HG02623 (cell line): ENCODE results near the gene TYW1B.
"Not testable (repeated sequence)": the region's sequence is repeated elsewhere in the genome, so short reads cannot be mapped to it uniquely, and the experiment has no call there.

Source experiments
- ATAC-seq: cut with Tn5 transposase; IDR thresholded peaks from one replicate; pipeline ENCODE4 v1.9.1; 2021; ENCODE audit warnings: moderate library complexity; ENCODE audit not compliant: unreplicated experiment

TYW1B gene

GRCh38 chr7:72580142-72580770, 247.7 kb downstream of the TYW1B start:
- not testable (repeated sequence) for ATAC-seq

GRCh38 chr7:72577107-72577506, 250.9 kb downstream of the TYW1B start:
- no peak for ATAC-seq

GRCh38 chr7:72561988-72562387, 266.0 kb downstream of the TYW1B start:
- not testable (repeated sequence) for ATAC-seq

DNA sequence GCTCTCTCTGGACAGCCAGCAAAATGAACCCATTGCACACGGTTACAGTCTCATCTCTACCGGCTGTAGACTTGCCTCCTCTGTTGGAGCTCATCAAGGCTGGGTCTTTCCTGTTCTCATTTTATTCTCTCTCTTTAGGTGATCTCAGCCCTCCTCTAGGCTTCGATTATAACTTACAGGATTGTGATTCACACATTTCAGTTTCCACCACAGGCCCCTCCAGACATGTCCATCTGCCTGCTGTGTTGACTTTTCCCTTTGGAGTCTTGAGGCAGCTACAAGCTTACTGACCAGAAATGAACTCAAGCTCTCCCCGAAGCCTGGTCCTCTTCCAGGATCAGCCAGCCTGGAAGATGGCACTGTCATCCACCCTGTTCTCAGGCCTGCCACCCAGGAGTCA, 268.5 kb downstream of the TYW1B start:
- not testable (repeated sequence) for ATAC-seq

DNA sequence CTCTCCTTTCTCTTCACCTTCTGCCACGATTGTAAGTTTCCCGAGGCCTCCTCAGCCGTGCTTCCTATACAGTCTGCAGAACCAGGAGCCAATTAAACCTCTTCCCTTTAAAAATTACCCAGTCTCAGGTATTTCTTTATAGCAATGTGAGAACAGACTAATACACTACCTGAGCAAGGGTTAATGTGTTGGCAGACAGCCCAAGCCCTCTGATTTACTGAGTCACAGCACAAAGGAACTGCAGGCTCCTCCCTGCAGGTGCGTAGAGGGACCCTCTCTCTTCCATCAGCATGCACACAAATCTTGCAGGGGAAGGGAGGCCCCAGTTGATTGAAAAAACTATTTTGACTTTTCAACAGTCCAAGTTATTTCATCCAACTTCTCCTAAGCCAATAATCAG, 271.3 kb downstream of the TYW1B start:
- not testable (repeated sequence) for ATAC-seq

DNA sequence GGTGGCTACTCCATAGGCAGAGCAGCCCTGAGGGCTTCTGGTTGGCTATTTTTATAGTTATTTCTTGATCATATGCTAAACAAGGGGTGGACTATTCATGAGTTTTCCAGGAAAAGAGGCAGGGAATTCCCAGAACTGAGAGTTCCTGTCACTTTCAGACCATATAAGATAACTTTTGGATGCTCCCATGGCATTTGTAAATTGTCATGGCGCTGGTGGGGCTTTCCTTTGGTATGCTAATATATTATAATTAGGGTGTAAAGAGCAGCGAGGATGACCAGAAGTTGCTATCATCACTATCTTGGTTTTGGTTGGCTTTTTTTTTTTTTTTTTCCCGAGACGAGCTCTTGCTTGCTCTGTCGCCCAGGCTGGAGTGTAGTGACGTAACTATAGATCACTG, 272.8 kb downstream of the TYW1B start:
- not testable (repeated sequence) for ATAC-seq

GRCh38 chr7:72554401-72554800, 273.6 kb downstream of the TYW1B start:
- ATAC-seq: not testable (repeated sequence)

DNA sequence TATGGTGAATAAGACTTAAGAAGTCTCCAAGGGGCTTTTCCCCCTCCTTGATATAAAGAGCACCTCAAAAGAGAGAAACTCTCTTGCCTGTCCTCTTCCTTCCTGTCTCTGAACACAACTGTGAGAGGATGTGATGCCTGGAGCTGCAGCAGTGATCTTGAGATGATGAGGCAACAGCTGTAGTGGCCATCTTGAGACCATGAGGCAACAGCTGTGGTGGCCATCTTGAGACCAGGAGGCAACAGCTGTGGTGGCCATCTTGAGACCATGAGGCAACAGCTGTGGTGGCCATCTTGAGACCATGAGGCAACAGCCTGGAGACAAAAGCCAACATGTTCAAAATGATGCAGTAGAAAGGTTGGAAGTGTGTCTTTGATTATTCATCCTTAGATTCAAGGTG, 277.5 kb downstream of the TYW1B start:
- ATAC-seq: not testable (repeated sequence)

- ATAC-seq: not testable (repeated sequence)
Measured at GRCh38 chr7:72546586-72547237, 281.3 kb downstream of the TYW1B start.

GRCh38 chr7:72544531-72544930, 283.5 kb downstream of the TYW1B start:
- ATAC-seq: not testable (repeated sequence)

- no peak for ATAC-seq
Measured at GRCh38 chr7:72540923-72541322, 287.1 kb downstream of the TYW1B start.

- no peak for ATAC-seq
Measured at GRCh38 chr7:72540106-72540611, 287.8 kb downstream of the TYW1B start.

DNA sequence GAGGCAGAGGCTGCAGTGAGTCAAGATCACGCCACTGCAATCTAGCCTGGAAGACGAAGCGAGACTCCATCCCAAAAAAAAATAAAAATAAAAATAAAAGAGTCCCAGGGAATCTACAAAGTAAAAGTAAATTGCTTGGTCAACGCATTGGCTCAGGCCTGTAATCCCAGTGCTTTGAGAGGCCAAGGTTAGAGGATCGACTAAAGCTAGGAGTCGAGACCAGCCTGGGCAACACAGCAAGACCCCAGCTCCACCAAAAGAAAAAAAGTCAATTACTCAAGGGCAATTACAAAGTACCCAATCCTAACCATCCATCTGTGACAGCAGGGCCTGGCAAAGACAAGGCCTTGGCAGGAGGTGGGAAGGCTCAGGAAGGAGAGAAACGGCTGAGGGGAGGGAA, 288.3 kb downstream of the TYW1B start:
- ATAC-seq: no peak

GRCh38 chr7:72538856-72539255, 289.1 kb downstream of the TYW1B start:
- no peak for ATAC-seq

GRCh38 chr7:72538147-72538546, 289.9 kb downstream of the TYW1B start:
- ATAC-seq: no peak

GRCh38 chr7:72536038-72536437, 292.0 kb downstream of the TYW1B start:
- ATAC-seq: not testable (repeated sequence)

DNA sequence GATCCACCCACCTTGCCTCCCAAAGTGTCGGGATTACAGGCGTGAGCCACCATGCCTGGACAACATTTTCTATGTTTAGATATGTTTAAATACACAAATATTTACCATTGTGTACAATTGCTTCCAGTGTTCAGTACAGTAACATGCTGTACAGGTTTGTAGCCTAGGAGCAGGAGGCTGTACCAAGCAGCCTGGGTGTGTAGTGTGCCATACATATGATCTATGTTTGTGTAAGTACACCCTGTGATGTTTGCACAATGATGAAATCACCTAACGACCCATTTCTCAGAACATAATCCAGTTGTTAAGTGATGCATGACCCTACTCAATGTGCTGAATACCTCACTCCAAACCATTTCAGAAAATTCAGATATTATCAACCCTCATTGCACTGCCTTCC, 297.0 kb downstream of the TYW1B start:
- not testable (repeated sequence) for ATAC-seq
